GM19239 (cell line): Measurements from ENCODE around the gene ZNF260.
A peak's percentile ranks its signal among the peaks of the same experiment; 100 is the strongest.
"Not testable (repeated sequence)": the region's sequence is repeated elsewhere in the genome, so short reads cannot be mapped to it uniquely, and the experiment has no call there.

Experiments
- DNase-seq: peaks from one replicate; pipeline ENCODE4 v3.0.0; 2011; ENCODE audit warnings: low spot score; ENCODE audit not compliant: insufficient read length
- FAIRE-seq: peaks from 2 replicates; lab custom pipeline; 2011; peaks lifted over from hg19 to GRCh38; lab: Jason Lieb, UNC

ZNF260 gene

DNA sequence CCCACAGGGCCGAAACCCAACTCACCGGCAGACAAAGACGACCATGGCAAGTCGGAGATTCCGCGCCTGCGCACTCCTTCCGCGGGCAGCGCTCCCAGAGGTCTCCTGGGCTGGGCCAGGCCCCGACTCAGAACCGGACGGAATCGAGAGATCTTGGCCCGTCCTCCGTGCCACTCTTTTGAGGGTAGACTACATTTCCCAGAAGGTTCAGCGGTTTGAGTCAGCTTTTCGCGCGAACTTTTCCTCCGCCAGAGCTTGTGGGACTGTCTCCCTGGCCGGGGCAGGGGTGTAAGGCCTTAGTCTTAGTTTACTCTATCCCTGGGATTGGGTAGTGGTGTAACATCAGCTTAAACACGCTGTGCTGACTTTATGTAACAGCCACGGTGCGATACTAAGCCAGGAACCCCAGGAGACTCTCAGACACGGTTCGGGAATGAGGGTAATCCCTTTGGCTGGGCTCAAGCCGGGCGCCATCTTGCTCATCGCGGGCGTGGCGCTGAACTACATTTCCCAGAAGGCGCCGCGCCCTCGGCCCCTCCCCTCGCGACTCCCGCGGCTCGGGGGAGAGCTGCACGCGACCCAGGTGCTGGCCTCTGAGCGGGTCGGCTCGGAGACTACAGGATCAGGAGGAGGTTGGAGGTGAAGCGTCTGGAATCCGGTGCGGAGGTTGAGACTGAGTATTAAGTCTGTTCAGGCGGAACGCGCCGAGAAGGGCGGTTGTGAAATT, at the start of gene ZNF260:
Gene ZNF260, minus strand, starts transcription at position 78 of the 727 bp plus-strand sequence. CDS start 13,033 bp downstream, outside the sequence.
- FAIRE-seq, result peak; percentile 96
- DNase-seq, result peak; percentile 69

DNA sequence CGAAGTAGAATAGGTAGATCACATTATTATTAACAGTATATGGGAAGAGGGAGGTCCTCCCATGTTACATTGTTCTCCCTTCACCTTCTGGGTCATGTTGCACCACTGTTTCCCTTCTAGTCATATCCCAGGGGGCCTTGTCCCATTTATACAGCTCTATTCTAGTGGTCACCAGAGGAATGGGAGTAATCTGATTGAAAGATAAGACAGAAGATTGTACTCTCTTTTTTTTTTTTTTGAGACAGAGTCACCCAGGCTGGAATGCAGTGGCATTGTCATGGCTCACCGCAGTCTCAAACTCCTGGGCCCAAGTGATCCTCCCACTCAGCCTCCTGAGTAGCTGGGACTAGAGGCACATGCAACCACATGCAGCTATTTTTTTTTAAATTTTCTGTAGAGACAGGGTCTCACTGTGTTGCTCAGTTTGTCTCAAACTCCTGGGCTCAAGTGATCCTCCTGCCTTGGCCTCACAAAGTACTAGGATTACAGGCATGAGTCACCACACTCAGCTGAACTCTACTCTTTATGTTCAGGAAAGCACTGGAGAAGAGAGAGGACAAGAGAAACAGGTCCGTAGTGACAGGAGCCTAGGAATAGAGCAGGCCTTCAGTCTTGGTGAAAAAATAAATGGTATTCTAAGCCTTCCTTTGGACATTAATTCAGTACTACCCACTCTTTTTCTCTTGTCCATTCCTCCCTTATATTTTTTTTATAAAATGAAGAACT, 49.4 kb upstream of the ZNF260 start:
- FAIRE-seq (no peak), DNase-seq (no peak)

DNA sequence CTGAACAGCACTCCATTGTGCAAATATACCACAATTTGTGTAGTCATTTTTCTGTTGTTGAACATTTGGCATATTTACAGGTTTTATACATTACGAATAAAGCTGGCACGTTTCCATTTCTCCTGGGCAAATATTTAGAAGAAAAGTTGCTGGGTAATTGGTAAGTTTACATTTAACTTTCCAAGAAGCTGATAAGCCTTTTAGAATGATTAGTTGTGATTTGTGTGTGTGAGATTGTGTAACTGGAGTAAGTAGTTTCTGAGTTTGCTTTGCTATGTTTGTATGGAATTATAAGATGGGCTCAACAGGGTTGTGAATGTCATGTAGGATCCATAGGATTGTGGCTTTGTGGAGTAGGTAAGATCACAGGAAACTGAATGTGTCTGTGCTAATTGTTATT, 46.7 kb upstream of the ZNF260 start:
- no peak for FAIRE-seq

DNA sequence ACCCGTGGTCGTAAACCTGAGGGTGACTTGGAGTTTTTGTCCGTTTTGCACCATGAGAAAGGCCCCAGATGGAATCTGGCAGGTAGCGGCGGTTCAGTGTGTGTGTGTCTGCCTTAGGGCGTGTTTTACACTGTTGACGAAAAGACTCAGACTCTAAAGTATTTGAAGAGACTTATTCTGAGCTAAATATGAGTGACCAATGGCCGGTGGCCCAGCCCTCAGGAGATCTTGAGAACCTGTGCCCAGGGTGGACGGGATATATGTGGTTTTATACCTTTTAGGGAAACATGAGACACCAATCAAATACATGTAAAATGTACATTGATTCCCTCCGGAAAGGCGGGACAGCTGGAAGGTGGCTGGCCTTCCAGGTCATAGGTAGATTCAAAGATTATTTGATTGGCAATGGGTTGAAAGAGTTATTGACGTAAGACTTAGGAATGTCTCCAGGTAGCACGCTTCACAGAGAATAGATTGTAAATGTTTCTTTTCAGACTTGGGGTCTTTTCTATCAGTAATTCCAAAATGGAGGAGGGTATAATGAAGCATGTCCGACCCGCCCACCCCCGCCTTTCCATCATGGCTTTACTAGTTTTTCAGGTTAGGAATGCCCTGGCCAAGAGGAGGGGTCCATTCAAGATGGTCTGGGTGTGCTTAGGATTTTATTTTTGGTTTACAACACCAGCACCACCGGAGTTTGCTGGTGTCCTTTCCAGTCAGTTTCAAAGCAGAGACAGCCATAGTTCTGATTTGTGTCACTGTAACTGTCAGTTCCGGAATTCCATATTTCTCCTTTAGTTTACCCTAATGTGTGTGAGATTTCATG, 46.0 kb upstream of the ZNF260 start:
- no peak for DNase-seq
- FAIRE-seq, result no peak

More for the DNA sequence above, 46.7 kb upstream of the ZNF260 start:
- no peak for DNase-seq

DNA sequence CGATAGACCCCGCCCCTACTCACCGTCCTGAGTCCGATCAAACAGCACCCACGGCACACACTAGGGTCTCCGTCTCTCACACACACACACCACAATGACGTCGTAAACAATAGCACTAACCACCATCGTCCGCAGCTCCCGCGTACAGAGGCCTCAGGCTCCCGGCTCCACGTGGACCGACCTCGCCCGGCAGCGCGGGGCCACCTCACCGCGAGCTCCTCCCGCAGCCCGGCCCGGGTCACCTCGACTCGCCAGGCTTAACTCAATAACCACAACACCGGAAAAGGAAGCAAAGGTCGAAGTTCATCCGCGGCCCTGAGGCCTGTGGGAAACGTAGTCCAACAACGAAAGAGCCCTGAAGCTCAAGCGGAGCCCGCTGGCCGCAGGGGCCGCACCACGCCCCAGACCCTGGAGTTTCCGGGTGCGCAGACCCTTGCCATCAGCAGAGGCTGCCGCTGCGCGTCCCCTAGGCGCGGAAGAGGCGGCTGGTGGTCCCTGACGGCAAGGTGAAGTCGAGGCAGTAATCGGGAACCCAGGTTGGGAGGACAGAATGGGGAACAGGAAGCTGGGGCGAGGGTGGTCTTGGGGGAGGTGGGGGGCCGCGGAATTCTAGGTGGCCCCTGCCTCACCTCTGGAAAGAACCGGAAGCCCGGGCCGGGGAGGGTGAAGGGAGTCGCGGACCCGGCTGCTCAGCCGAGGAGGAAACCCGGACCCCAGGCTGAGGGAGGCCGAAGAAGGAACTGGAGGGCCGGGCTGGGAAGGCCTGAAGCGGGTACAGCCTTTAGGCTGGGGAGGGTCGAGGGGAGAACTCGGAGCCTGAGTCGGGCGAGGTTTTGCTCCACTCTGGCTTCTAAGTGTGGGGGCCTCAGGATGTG, 45.2 kb upstream of the ZNF260 start, which contains the start of gene ZNF529:
Gene ZNF529, minus strand, starts transcription at position 273 of the 875 bp plus-strand sequence. CDS start 946 bp downstream, outside the sequence.
- DNase-seq, result peak; percentile 84
- FAIRE-seq, result peak; percentile 88

DNA sequence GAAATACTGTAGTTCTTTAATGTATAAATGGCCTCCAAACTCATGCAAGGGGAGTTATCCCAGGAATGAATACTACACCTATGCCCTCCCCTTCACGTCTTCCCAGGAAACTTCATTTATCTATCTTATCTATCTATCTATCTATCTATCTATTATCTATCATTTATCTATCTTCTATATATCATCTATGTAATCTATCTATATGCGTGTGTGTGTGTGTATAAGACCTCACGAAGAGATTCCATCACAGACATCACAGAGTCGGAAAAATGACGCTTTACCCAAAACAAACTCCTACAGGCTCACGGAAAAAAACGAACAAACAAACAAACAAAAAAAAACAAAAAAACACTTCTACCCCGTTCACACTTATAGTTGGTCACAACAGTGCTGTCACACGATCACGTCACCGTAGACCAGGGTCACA, 44.5 kb upstream of the ZNF260 start:
- FAIRE-seq (no peak), DNase-seq (no peak)

DNA sequence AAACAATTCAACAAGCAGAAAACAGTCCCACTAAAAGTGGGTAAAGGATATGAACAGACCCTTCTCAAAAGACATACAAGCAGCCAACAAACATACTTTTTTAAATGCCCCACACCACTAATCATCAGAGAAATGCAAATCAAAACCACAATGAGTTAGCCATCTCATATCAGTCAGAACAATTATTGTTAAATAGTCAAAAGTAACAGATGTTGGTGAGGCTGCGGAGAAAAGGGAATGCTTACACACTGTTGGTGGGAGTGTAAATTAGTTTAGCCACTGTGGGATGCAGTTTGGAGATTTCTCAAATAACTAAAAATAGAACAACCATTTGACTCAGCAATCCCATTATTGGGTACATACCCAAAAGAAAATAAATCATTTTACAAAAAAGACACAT, 36.3 kb upstream of the ZNF260 start:
- DNase-seq (no peak), FAIRE-seq (no peak)

DNA sequence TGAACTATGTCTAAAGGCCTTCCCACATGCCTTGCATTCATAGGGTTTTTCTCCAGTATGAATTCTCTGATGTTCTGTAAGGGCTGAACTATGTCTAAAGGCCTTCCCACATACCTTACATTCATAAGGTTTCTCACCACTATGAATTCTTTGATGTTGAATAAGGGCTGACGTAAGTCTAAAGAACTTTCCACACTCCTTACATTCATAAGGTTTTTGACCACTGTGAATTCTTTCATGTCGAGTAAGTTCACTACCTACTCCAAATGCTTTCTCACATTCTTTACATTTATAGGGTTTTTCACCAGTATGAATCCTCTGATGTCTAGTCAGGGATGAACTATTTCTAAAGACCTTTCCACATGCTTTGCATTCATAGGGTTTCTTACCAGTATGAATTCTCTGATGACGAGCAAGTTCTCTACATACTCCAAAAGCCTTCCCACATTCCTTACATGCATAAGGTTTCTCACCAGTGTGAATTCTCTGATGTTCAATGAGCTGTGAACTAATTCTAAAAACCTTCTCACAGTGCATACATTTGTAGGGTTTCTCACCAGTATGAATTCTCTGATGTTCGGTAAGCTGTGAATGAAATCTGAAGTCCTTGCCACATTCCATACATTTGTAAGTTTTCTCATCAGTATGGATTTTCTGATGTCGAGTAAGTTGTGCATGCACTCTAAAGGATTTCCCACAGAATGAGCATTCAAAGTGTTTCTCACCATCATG, 19.1 kb upstream of the ZNF260 start:
- DNase-seq, result no peak
- FAIRE-seq, result no peak

DNA sequence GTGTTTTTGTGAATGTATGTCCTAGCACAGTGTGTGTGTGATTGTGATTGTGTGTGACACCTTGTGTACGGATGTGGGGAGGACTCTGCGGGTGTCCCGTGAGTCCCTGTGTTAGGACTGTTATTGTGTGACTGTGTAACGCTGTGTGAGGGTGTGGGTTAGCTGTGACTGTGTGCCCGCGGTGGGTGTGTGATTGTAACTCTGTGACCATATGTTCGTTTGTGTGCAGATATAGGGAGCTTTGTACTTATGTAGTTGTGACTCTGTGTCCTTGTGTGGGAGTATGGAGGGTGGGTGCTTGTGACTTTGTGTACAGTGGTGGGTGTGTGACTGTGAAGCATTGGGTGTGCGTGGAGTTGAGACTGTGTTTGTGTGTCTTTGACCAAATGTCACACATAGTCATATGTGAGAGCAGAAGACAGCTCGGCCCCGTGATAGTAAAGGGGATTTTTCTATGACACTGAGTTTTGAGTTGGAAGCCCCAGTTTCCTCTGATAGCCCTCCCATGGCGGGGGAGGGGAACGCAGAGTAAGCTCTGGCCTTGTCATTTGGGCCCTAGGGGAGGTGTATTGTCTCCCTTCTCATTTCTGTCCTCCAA, 949 bp upstream of the ZNF260 start:
- DNase-seq, result no peak

DNA sequence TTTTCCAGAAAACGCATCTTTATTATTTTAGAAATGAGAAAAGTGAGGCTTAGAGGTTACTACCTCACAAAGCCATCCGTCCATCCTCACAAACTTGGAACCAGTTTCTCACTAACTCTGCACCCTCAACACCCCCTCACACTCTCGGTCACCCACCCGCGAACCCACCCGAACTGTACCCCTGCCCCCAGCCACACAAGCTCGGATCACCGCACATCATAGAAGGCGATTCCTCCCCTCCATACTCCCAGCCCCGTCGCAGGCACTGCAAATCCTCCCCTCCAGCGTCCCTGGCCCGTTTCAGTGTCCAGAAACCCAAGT, 238 bp downstream of the ZNF260 start:
- FAIRE-seq (no peak), DNase-seq (no peak)

More for the DNA sequence above, 949 bp upstream of the ZNF260 start:
- FAIRE-seq, result no peak

DNA sequence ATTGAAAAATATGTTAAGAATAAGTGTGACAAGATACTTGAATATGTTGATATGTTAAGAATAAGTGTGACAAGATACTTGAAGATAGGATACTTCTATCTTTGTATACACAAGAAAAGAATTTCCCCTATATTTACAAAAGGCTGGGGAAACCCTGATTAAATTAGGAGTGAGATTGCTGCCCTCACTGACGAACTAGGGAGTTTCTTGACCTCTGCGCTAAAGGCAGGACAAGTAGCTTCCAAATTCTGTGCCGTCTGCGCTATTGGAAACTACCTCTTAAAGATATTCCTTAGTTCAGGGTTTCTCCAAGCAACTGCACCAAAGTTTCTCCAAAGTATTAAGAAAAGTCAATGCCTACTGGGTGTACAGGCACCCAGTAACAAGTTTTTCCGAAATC, 730 bp downstream of the ZNF260 start:
- DNase-seq (no peak), FAIRE-seq (no peak)

DNA sequence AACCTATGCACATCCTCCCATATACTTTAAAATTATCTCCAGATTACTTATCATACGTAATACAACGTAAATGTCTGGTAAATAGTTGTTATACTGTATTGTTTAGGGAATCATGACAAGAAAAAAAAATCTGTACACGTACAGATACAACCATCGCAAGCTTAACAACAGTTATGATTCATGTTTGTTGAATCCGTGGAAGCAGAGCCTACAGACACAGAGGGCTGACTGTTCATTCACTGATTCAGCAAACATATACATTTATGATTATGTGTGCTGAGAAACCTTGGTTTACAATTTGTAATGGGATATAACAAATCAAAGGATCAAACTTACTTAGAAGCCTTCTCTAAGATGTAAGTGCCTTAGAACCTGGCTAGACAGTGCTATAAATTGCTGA, 1.5 kb downstream of the ZNF260 start:
- no peak for FAIRE-seq
- DNase-seq, result no peak

DNA sequence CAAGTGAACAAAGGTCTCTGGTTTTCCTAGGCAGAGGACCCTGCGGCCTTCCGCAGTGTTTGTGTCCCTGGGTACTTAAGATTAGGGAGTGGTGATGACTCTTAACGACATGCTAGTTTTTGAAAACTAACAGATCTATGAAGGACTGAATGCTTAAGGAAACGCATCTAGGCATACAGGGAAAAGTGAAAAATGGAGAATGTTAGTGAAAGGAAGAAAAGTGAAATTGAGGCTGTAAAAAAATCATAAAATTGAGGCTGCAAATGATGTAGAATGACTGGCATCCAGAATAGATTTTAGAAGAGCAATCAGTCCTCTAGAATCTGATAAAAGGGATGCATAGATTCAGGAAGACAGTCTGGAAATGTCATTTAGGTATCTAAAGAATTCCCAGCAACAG, 3.5 kb downstream of the ZNF260 start:
- DNase-seq, result no peak
- FAIRE-seq, result no peak

DNA sequence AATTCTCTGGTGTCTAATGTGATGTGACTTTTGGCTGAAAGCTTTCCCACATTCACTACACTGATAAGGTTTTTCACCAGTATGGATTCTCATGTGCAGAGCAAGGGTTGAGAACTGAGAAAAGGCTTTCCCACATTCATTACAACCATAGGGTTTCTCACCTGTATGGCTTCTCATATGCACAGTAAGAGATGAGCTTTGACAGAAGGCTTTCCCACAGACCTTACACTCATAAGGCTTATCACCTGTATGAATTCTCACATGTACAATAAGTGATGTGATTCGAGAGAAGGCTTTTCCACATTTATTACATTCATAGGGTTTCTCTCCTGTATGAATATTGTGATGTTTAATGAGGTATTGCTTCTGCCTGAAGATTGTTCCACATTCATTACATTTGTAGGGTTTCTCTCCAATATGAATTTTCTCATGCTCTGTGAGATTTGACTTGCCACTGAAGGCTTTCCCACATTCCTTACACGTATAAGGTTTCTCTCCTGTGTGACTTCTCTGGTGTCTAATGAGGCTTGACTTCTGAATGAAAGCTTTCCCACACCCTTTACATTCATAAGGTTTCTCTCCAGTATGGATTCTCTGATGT, 14.0 kb downstream of the ZNF260 start:
- DNase-seq (no peak), FAIRE-seq (no peak)

DNA sequence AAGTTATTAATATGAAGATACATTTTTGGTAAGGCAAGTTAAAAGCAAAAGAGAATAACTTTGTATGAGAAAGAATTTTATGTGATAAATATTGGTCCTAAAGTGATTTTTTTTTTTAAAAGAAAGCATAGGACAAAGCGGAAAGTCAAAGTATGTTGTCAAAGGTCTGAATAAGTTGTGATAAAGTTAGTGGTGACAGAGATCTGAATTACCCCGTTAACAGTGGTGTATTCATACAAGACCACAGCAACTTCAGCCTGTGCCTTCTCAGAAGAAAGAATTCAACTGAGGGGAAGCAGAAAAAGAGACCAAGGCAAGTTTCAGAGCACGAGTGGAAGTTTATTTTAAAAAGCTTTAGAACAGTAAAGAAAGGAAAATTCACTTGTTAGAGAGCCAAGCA, 19.7 kb downstream of the ZNF260 start:
- FAIRE-seq, result no peak
- DNase-seq, result no peak

DNA sequence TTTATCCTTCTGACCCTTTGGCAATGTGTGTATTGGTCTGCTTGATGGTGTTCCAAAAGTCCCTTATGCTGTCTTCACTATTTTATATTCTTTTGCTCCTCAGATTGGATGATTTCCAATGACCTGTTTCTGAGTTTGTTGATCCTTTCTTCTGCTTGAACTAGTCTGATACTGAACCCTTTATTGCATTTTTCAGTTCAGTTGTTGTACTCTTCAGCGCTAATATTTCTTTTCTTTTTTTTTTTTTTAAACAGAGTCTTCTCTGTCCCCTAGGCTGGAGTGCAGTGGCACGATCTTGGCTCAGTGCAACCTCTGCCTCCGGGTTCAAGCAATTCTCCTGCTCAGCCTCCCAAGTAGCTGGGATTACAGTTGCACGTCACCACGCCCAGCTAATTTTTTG, 26.1 kb downstream of the ZNF260 start:
- FAIRE-seq (no peak), DNase-seq (no peak)

DNA sequence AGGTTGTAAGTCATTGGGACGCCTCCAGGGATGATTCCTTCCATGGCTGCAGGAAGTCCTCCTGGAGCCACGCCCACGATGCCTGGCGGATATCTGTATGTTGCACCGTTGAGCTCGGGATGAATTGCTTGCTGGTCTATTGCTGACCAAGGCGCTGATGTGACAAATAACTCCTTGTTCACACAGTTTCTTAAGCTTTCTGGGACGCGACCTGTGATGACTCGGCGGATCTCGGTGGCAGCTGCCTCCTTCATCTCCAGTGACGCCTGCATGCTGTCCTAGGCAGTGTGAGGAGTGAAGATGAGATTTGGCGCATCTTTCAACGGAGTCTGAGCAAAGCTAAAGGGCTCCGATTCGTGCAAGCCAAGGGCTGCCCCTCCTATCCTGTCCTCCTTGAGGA, 31.1 kb downstream of the ZNF260 start:
- DNase-seq (no peak), FAIRE-seq (no peak)

DNA sequence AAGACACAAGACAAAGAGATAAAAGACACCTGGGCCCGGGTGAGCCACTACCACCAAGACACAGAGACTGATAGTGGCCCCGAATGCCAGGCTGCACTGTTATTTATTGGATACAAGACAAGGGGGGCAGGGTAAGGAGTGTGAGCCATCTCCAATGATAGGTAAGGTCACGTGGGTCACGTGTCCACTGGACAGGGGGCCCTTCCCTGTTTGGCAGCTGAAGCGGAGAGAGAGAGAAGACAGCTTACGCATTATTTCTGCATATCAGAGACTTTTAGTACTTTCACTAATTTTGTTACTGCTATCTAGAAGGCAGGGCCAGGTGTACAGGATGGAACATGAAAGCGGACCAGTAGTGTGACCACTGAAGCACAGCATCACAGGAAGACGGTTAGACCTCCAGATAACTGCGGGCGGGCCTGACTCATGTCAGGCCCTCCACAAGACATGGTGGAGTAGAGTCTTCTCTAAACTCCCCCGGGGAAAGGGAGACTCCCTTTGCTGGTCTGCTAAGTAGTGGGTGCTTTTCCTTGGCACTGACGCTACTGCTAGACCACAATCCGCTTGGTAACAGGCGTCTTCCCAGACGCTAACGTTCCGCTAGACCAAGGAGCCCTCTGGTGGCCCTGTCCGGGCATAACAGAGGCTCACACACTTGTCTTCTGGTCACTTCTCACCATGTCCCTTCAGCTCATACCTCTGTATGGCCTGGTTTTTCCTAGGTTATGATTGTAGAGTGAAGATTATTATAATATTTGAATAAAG, 35.2 kb downstream of the ZNF260 start:
- not testable (repeated sequence) for DNase-seq, FAIRE-seq
